ENCODE measurements around the gene ACOT7. TPM values are rescaled to one million over a fixed set of nuclear protein-coding genes. Genes with fewer than 3 reads are reported as not detected.
"Not testable (repeated sequence)": the region's sequence is repeated elsewhere in the genome, so short reads cannot be mapped to it uniquely, and the experiment has no call there.

Gene ACOT7
- total RNA-seq, 6 donors from 2014 or later: 8.2 to 33.4 (median 26.5) TPM

GRCh38 chr1:6408023-6408422 lies 14.5 kb upstream of the ACOT7 start:
- Histone ChIP-seq H3K4me3 (no peak overlapping the region), H3K4me1 (peaks cover 0 to 5% (median 0%) of the 10 kb centered on the region in 4 donors), H3K27me3 (no peaks in the 10 kb centered on the region), H3K9me3 (no peaks in the 10 kb centered on the region), H3K27ac (no peak overlapping the region), H3K36me3 (no peaks in the 10 kb centered on the region)
- ATAC-seq (ENCODE audit: low FRiP score in 2 of 2) (no peak), DNase-seq (no peak)
- 74 to 77% methylated on average over 6 of the region's 6 CpGs for WGBS, 2 donors
- TF ChIP-seq POLR2AphosphoS5 (IDR thresholded peaks at IDR 0.05): no peak
- TF ChIP-seq CTCF (IDR thresholded peaks at IDR 0.05): no peak
- TF ChIP-seq POLR2A (IDR thresholded peaks at IDR 0.05): no peak
- no peak for TF ChIP-seq EP300 (IDR thresholded peaks at IDR 0.05)

- Histone ChIP-seq H3K9me3 (no peaks in the 10 kb centered on the region), H3K36me3 (no peaks in the 10 kb centered on the region), H3K4me1 (peaks cover 0 to 5% (median 0%) of the 10 kb centered on the region in 4 donors), H3K27ac (no peak overlapping the region), H3K27me3 (no peaks in the 10 kb centered on the region), H3K4me3 (no peak overlapping the region)
- peak in 1 of 2 donors; percentile 51 for ATAC-seq (ENCODE audit: low FRiP score in 2 of 2)
- DNase-seq: peak in 1 of 2 donors; percentile 54
- 56 to 72% methylated on average over 6 of the region's 6 CpGs for WGBS, 2 donors
- TF ChIP-seq CTCF (IDR thresholded peaks at IDR 0.05): no peak
- TF ChIP-seq POLR2A (IDR thresholded peaks at IDR 0.05): no peak
Measured at GRCh38 chr1:6401673-6402072, 8.1 kb upstream of the ACOT7 start.

GRCh38 chr1:6399294-6399693 lies 5.7 kb upstream of the ACOT7 start:
- Histone ChIP-seq H3K36me3 (no peaks in the 10 kb centered on the region), H3K27me3 (no peaks in the 10 kb centered on the region), H3K4me3 (no peak overlapping the region), H3K4me1 (peaks cover under 1 to 2% (median under 1%) of the 10 kb centered on the region in 4 donors), H3K27ac (no peak overlapping the region), H3K9me3 (no peaks in the 10 kb centered on the region)
- TF ChIP-seq EP300 (IDR thresholded peaks at IDR 0.05): no peak
- TF ChIP-seq POLR2AphosphoS5 (IDR thresholded peaks at IDR 0.05): no peak
- no peak for TF ChIP-seq POLR2A (IDR thresholded peaks at IDR 0.05)
- TF ChIP-seq CTCF (IDR thresholded peaks at IDR 0.05): no peak
- no peak for ATAC-seq (ENCODE audit: low FRiP score in 2 of 2)
- WGBS, 2 donors: 88% methylated on average over 3 of the region's 3 CpGs
- DNase-seq: no peak

GRCh38 chr1:6397844-6398441 lies 4.4 kb upstream of the ACOT7 start:
- H3K36me3 ChIP-seq: no peaks in the 10 kb centered on the region
- no peak overlapping the region for H3K27ac ChIP-seq
- DNase-seq (no peak), ATAC-seq (ENCODE audit: low FRiP score in 2 of 2) (no peak)
- H3K9me3 ChIP-seq: no peaks in the 10 kb centered on the region
- WGBS, 2 donors: 69 to 72% methylated on average over 10 of the region's 10 CpGs
- H3K4me3 ChIP-seq: no peak overlapping the region
- TF ChIP-seq CTCF (IDR thresholded peaks at IDR 0.05): no peak
- TF ChIP-seq EP300 (IDR thresholded peaks at IDR 0.05): no peak
- TF ChIP-seq POLR2A (IDR thresholded peaks at IDR 0.05): no peak
- no peak for TF ChIP-seq POLR2AphosphoS5 (IDR thresholded peaks at IDR 0.05)
- H3K4me1 ChIP-seq: peaks cover 5 to 9% (median 6%) of the 10 kb centered on the region in 4 donors
- no peaks in the 10 kb centered on the region for H3K27me3 ChIP-seq

GRCh38 chr1:6396998-6397397 lies 3.4 kb upstream of the ACOT7 start:
- Histone ChIP-seq H3K4me1 (peaks cover 13 to 19% (median 14%) of the 10 kb centered on the region in 4 donors), H3K27ac (no peak overlapping the region), H3K9me3 (no peaks in the 10 kb centered on the region), H3K4me3 (no peak overlapping the region), H3K36me3 (no peaks in the 10 kb centered on the region), H3K27me3 (no peaks in the 10 kb centered on the region)
- TF ChIP-seq POLR2A (IDR thresholded peaks at IDR 0.05) (no peak), POLR2AphosphoS5 (IDR thresholded peaks at IDR 0.05) (no peak), EP300 (IDR thresholded peaks at IDR 0.05) (no peak), CTCF (IDR thresholded peaks at IDR 0.05) (no peak)
- DNase-seq (no peak), ATAC-seq (ENCODE audit: low FRiP score in 2 of 2) (no peak)

- not testable (repeated sequence) for H3K27ac ChIP-seq; H3K27me3 ChIP-seq; ATAC-seq (ENCODE audit: low FRiP score in 2 of 2); H3K9me3 ChIP-seq; H3K36me3 ChIP-seq; H3K4me3 ChIP-seq
- DNase-seq: peak in 1 of 2 donors; percentile 76
- peaks cover 14 to 25% (median 18%) of the 10 kb centered on the region in 4 donors for H3K4me1 ChIP-seq
- 92 to 96% methylated on average over 12 to 34 of the region's 34 CpGs for WGBS, 2 donors
Measured at GRCh38 chr1:6395781-6396244, 2.2 kb upstream of the ACOT7 start.

GRCh38 chr1:6395130-6395529 lies 1.6 kb upstream of the ACOT7 start:
- H3K27ac ChIP-seq; H3K4me3 ChIP-seq; ATAC-seq (ENCODE audit: low FRiP score in 2 of 2); H3K9me3 ChIP-seq; DNase-seq; H3K36me3 ChIP-seq; H3K27me3 ChIP-seq: not testable (repeated sequence)
- H3K4me1 ChIP-seq: peaks cover 14 to 25% (median 18%) of the 10 kb centered on the region in 4 donors
- 86 to 89% methylated on average over 7 to 8 of the region's 8 CpGs for WGBS, 2 donors
